ENCODE measurements around the gene NSD2. TPM values are rescaled to one million over a fixed set of nuclear protein-coding genes. Genes with fewer than 3 reads are reported as not detected.

NSD2 gene
- total and polyA plus RNA-seq, 4 donors, result 5.1 to 71.5 (median 11.6) TPM

- Histone ChIP-seq H3K27ac (ENCODE audit: low read depth in 1 of 2, low read length in 2 of 2) (no peak overlapping the region), H3K9ac (ENCODE audit: low read depth in 1 of 2, low read length in 2 of 2) (no peak overlapping the region), H3K4me1 (ENCODE audit: control insufficient read depth in 4 of 4, insufficient read depth in 4 of 4, low read length in 3 of 4) (no peaks in the 10 kb centered on the region), H3K4me3 (ENCODE audit: low read depth in 1 of 3, low read length in 3 of 3) (no peak overlapping the region), H3K9me3 (ENCODE audit: control insufficient read depth in 4 of 4, low read length in 3 of 4) (no peaks in the 10 kb centered on the region), H3K36me3 (ENCODE audit: control insufficient read depth in 4 of 4, insufficient read depth in 3 of 4, low read depth in 1 of 4, low read length in 3 of 4) (peaks cover 0 to 11% (median 3%) of the 10 kb centered on the region in 4 donors), H3K27me3 (ENCODE audit: control insufficient read depth in 4 of 4, insufficient read depth in 4 of 4, low read length in 3 of 4) (no peaks in the 10 kb centered on the region)
- no peak for DNase-seq (ENCODE audit: low spot score)
- WGBS, result 93% methylated on average over 8 of the region's 8 CpGs
- TF ChIP-seq REST (IDR thresholded peaks at IDR 0.05), result no peak
- no peak for TF ChIP-seq FOXA2 (IDR thresholded peaks at IDR 0.05)
- no peak for TF ChIP-seq JUND (IDR thresholded peaks at IDR 0.05)
- no peak for TF ChIP-seq TAF1 (conservative IDR thresholded peaks at IDR 0.05)
- no peak for TF ChIP-seq RAD21 (IDR thresholded peaks at IDR 0.05)
- no peak for TF ChIP-seq ZBTB33 (IDR thresholded peaks at IDR 0.05)
- no peak for TF ChIP-seq RXRA (IDR thresholded peaks at IDR 0.05)
- no peak for TF ChIP-seq NR2F2 (IDR thresholded peaks at IDR 0.05)
- TF ChIP-seq CTCF (IDR thresholded peaks at IDR 0.05; ENCODE audit: low read depth, low read length, missing input control), result no peak
- no peak for TF ChIP-seq SP1 (IDR thresholded peaks at IDR 0.05)
These were observed 77.8 kb downstream of the NSD2 start for GRCh38 chr4:1948892-1949436.

- WGBS, result 92% methylated on average over 10 of the region's 10 CpGs
- Histone ChIP-seq H3K27me3 (ENCODE audit: control insufficient read depth in 4 of 4, insufficient read depth in 4 of 4, low read length in 3 of 4) (no peaks in the 10 kb centered on the region), H3K27ac (ENCODE audit: low read depth in 1 of 2, low read length in 2 of 2) (no peak overlapping the region), H3K4me3 (ENCODE audit: low read depth in 1 of 3, low read length in 3 of 3) (no peak overlapping the region), H3K36me3 (ENCODE audit: control insufficient read depth in 4 of 4, insufficient read depth in 3 of 4, low read depth in 1 of 4, low read length in 3 of 4) (peaks cover 2 to 16% (median 5%) of the 10 kb centered on the region in 4 donors), H3K4me1 (ENCODE audit: control insufficient read depth in 4 of 4, insufficient read depth in 4 of 4, low read length in 3 of 4) (no peaks in the 10 kb centered on the region), H3K9me3 (ENCODE audit: control insufficient read depth in 4 of 4, low read length in 3 of 4) (no peaks in the 10 kb centered on the region), H3K9ac (ENCODE audit: low read depth in 1 of 2, low read length in 2 of 2) (no peak overlapping the region)
- TF ChIP-seq REST (IDR thresholded peaks at IDR 0.05), result no peak
- TF ChIP-seq ZBTB33 (IDR thresholded peaks at IDR 0.05), result no peak
- TF ChIP-seq HNF4G (IDR thresholded peaks at IDR 0.05), result no peak
- no peak for TF ChIP-seq ATF3 (IDR thresholded peaks at IDR 0.05)
- TF ChIP-seq FOXA1 (IDR thresholded peaks at IDR 0.05), result no peak
- no peak for TF ChIP-seq RAD21 (IDR thresholded peaks at IDR 0.05)
- no peak for TF ChIP-seq NR2F2 (IDR thresholded peaks at IDR 0.05)
- no peak for TF ChIP-seq JUND (IDR thresholded peaks at IDR 0.05)
- no peak for TF ChIP-seq YY1 (IDR thresholded peaks at IDR 0.05)
- TF ChIP-seq CTCF (IDR thresholded peaks at IDR 0.05; ENCODE audit: low read depth, low read length, missing input control), result no peak
- no peak for DNase-seq (ENCODE audit: low spot score)
These were observed 79.2 kb downstream of the NSD2 start for GRCh38 chr4:1950369-1950768.

Data from liver (tissue), 9 donors.